GM15510 (cell line): ENCODE results near the gene SAMM50.

ENCODE experiments used
- POLR2A ChIP-seq: IDR thresholded peaks from 3 replicates; pipeline ENCODE4 v1.6.1; 2011; ENCODE audit warnings: borderline replicate concordance; ENCODE audit not compliant: insufficient read length; ENCODE audit errors: extremely low read depth

Gene SAMM50

DNA sequence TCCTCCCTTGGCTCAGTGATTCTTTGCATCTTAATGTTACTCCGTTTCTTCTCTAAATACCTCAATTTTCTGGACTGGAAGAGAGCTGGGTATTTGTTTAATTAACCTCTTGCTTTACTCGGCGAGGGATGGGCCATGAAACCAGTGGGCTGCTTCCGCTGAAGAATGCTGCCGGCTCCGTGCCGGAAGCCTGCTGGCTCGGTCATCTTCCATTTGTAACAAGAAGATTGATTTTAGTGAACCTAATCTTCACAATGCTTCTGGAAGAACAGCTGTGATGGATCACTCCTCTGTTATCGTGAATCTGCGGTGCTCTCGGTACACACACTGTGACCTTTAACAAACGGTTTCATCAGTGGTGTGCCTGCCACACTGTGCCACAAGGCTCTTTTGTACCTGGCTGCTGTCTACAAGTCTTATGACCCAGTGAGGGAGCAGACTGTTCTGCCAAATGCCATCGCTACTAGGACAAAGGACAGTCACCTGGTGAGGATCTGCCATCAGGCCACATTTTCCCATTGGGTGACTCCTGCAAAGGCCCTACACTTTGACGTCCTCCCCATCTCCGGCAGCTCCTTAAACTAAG, 43.5 kb downstream of the SAMM50 start:
- no peak for TF ChIP-seq POLR2A

DNA sequence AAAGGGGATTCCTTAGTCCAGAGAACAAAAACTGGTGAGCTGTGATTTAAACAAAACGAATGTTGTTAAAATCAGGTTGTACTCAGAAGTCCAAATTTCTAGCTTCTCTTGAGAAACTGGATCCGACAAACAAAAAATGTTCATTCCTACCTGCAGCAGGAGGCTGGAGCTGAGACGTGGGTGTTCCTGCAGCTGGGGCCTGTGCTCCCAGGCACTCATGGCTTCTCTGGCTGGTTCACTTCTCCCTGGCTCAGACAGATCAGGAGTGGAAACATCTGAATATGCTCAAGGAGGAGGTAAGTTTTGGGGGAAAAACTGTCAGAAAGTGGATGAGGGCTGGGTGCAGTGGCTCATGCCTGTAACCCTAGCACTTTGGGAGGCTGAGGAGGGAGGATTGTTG, 44.1 kb downstream of the SAMM50 start:
- TF ChIP-seq POLR2A = no peak

DNA sequence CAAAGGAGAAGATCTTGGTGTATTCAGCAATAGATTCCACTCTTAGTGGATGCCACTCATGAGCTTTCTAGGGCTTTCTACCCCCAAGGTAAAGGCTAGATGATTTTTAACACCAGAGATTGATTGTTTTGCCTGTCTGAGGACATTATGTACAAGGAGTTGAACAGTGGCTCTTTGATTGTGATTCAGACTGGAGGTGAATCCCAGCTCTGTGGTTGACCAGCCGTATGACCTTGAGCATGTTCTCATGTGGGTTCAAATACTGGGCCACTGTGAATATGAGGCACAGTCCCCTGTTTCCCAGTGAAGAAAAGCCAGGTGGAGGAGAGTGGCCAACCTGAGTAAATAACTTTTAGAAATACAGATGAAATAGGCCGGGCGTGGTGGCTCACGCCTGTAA, 44.9 kb downstream of the SAMM50 start:
- no peak for TF ChIP-seq POLR2A

DNA sequence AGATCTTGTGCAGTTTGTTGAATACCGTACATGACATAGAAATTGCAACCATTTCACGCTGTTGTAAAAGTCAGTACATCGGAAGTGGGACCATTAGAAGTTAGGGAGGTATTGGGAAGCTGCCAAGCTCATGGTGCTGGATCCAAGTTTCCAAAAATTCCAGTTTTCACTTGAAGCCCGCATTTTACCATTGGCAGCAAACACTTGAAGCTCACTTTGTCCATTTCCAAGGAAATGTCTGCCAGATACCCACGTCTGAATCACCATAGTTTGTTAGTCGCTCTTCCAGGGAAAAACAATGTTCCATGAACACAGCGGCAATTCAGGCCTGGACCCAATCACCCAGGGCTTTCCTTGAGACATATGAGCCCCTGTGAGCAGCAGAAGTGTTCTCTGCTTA, 46.3 kb downstream of the SAMM50 start:
- no peak for TF ChIP-seq POLR2A

DNA sequence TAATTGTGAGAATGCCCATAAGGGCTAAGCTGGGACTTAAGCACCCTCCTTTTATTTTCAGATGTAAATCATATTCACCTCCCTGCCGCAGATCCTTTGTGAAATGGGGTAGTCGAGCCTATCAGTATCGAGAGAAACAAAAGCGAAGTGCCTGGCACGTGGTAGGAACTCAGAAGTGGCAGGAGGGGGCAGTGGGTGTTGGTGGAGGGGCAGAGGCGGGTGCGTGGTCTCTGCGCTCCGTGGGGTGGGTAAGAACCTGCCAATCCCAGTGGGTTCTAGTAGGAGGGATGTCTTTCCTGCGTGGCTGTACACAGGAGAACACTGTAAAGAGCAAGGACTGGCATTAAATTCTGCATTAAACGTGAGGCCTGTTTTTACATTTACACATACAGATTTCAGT, 47.1 kb downstream of the SAMM50 start:
- TF ChIP-seq POLR2A = no peak

DNA sequence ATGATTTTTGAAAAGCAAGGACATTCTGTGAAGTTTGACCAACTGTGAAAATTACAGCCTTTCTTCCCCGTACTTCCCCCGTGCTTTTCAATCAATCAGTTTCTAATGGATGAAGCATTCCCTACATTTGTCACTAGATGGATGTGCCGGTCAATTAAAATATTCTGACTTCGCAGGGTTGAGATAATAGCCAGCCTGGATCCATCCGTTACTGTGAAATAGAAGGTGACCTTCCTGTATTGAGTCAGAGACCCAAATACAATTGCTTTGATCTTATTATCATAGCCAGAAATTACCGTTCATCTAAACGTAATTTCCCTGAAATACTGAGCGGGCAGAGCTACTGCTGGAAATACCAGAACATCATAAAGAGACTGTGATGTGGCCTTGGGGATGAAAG, 47.8 kb downstream of the SAMM50 start:
- no peak for TF ChIP-seq POLR2A

DNA sequence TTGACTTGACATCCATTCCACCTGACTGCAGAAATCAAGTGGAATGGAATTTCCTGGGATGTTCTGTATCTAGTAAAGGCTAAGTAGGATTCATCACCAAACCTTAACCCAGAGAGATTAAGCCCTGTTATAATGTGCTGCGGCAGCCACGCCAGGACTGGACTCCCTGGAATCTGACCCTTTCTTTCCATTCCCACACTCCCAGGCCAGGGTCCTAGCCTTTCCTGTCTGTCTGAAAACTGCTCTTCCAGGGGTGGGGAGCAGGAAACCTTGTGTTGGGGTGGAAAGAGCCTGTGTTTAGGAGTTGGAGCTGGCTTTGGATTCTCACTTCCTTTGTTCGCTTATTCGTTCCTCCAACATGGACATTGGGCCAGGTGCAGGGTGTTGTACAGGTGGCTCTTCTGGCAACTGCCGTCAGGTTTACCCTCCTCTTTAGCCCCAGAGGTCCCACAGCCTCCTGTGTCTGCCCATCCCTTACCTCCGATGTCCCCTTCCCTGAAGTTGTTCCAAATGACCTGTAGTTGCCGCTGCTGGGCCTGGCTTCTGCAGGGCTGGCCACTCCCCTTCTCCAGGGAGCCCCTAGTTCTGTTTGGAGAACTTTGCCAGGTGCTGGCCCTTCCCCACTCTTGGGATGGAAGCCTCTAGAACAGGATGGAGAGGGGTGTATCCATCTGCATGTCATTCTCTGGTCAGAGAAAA, 48.3 kb downstream of the SAMM50 start:
- no peak for TF ChIP-seq POLR2A

DNA sequence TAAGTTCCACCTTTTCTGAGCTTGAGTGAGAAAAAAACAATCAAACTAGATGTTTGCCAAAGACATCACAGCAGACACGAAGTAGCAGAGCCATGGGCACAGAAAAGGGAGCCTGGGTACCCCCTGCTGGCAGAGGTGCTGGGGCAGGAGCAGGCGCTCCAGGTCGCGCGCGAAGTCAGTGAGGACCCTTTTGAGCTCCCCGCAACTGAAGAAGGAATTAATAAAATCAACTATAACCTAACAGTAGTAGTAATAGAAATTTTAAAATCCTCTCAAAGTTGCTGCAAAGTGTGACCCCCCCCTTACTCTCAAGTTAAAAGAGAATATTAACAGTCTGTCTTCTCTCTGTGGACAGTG, 48.8 kb downstream of the SAMM50 start:
- no peak for TF ChIP-seq POLR2A

DNA sequence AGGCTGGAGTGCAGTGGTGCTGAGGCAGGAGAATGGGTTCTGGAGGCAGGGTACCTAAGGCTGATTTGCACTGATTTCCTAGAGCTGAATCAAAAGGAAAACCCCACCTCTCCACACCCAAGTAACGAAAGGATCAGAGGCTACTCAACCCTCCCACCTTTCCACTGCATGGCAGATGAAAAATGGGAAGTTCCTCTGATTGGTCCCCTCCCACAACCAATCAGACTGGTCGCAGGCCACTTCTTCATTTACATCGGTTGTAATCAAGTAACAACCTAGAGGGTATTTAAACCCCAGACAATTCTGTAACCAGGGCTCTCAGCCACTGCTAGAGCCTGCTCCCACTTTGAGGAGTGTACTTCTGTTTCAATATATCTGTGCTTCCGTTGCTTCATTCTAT, 50.3 kb downstream of the SAMM50 start:
- TF ChIP-seq POLR2A = no peak

DNA sequence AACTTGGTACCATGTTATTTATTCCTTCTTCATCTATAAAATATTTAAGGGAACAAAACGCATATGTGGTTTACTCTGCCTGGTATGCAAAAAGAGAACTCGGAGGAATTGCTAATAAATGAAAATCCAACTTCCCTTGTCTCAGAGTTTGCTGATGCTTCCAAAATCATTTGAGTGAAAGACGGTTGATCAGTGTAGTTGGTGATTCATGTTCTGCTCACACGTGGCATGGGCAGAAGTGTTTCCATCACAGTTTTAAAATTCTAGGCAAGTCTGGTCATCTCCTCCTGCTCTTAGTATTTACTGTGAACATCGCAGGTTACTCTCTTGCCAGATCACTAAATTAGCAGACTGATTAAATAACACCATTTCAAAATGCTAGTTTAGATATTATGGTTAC, 56.9 kb downstream of the SAMM50 start:
- TF ChIP-seq POLR2A = no peak

DNA sequence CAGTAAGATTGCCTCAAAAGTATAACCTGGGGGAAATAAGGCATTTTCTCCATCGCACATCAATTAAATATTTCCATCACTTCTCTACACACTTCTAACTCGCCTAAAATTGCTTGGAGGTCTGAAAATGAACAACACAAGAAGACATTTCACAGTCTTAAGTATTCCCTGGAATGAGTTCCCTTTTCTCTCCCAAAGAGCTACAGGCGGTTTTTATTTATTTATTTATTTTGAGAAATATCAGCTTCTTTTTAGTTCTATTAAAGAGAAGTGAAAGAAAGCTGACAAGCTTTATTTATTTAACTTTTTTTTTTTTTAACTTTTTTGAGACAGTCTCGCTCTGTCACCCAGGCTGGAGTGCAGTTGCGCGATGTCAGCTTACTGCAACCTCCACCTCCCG, 57.3 kb downstream of the SAMM50 start:
- TF ChIP-seq POLR2A = no peak

DNA sequence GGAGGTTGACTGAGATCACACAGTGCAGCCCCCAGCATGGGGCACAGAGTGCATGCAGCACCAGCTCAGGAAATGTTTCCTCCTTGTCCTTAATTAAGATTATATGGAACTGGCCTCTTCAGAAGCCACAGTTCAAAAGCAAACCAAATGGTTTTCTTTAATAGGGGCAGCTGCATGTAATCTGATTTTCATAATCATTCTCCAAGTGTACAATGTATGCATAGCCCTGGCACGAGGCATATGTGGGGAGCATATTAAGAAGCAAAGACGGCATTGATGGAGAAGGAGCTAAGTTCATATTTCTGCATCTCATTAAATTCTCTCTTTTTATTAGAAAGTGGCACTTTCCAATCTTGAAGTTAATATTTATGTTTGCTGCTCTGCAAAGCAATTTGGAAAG, 59.0 kb downstream of the SAMM50 start:
- no peak for TF ChIP-seq POLR2A

DNA sequence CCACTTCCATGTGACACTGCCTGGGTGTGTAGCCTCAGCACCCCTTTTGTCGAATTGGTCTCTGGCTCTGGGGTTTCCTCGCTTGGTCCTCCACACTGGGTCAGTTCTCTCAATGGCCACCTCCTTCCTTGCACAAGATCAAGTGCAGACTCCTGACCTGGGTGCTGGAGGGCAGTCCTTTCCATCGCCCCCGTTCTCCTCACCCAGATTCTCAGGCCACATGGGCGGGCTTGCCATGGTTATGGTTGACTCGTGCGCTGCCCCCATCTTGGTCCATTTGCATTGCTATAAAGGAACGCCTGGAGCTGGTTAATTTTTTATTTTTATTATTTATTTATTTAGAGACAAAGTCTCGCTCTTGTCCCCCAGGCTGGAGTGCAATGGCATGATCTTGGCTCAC, 63.4 kb downstream of the SAMM50 start:
- TF ChIP-seq POLR2A = no peak

DNA sequence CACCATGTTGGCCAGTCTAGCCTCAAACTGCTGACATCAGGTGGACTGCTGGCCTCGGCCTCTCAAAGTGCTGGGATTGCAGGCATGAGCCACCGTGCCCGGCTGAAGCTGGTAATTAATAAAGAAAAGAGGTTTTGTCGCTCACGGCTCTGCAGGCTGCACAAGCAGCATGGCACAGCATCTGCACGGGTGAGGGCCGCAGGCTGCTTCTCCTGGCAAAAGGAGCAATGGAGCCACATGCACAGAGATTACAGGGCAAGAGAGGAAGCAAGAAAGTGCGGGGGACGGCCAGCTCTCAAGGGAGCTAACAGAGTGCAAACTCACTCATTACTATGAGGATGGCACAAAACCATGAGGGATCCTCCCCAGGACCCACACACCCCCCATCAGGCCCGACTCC, 64.2 kb downstream of the SAMM50 start:
- no peak for TF ChIP-seq POLR2A

DNA sequence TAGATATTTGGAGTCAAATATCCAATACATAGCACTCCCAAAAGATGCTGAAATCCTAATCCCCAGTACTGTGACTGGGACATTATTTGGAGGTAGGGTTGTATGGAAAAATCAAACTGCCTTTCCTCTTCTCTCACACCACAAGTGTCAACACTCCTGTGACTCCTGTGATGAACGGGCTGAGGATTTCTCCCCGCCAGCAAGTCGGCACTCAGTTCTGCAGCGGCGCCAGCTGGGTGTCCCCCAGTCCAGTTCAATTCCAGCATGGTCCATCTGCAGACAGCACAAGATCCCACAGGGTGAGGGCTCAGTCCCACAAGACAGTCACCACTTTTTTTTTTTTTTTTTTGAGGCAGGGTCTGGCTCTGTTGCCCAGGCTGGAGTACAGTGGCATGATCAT, 64.6 kb downstream of the SAMM50 start:
- TF ChIP-seq POLR2A = no peak

DNA sequence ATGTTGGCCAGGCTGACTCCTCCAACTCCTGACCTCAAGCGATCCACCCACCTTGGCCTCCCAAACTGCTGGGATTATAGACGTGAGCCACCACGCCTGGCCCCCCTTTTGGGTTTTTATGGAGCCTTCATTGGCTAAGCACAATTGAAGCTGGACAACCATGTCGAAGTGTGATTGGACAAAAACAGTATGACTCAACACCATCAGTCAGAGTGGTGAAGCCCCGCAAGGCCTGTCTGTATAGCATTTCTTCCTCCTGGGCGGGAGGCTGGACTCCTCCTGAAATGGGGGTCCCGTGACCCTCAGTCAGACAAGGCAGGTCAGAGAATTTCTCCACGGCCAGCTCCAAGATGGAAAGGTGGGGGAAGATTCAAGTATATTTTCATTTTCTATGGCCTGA, 65.7 kb downstream of the SAMM50 start:
- TF ChIP-seq POLR2A = no peak
